ENCODE results near the gene SNAI1.
"Not testable (repeated sequence)": the region's sequence is repeated elsewhere in the genome, so short reads cannot be mapped to it uniquely, and the experiment has no call there.

SNAI1 gene

DNA sequence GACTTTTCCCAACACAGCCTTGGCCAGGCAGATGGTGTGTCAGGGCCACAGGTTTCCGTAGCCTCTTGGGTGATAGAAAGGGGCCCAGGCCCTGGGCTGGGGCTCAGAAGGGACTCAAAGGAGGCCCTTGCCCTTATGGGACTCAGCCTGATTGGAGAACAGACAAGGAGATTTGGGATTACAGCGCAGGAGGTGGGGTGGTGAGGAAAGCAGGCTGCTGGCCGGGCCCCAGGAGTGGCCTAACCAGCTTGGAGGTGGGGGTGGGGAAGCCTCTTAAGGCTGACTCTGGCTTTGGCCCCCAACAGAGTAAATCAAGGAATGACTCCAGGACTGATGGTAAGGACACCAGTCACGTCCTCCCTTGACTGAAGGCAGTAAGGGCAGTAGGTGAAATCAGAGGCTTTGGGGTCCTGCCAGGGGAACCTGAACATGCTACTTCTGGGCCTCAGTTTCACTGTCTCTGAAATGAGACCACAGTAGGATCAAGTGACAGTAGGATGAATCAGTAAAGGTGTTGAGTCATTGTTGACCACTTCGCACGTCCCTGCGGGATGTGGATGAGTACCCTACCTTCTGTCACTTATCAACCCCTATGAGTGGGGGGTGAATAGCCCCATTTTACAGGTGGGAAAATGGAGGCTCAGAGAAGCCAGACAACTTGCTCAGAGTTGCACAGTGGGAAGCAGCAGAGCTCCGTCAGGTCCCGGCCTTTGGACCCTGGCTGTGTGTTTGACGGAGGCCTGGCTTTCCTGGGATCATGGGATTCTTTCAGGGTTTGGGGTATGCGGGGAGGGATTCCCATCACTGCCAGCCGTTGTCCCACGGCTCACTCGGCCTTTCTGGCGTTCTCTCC lies 4.5 kb downstream of the SNAI1 start:
- no peak for FAIRE-seq

GRCh38 chr20:49987868-49988690 lies 5.3 kb downstream of the SNAI1 start:
- FAIRE-seq, result no peak

DNA sequence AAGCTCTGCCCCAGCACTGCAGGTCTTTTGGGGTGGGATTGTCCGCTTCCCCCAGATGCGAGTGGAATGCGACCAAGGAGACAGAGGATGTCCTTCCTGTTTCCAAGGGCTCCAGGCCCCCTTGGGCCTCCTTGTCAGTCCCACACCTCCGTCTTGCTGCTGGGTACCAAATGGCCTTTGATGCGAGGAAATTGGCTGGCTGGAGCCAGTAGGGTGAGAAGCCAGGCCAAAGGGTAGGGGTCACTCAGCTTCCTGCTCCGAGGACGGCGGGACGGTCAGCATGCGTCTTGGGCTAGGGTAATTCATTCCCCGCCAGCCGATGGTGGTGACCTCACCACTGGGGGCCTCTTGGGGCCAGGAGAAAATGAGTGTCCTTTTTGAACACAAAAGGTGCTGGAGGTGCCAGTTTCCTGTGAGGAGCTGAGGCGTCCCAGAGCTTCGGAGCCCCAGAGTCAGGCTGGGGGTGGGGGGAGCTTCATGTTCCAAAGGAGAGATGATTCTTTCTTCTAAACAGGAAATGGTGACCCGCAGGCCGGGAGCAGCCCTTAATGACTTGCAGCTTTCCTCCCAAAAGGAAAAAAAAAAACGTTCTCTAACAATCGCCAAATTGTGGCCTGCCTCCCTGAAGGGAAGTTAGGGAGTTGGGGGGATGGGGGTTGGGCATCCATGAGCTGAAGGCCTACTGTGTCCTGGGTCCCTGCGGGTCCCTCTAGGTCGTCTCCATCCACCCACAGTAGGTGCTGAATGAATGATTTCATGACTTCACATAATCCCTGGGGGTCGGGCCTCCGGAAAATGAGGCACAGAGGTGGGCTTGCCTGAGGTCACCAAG lies 6.7 kb downstream of the SNAI1 start:
- FAIRE-seq, result no peak

GRCh38 chr20:49990271-49990720 lies 7.5 kb downstream of the SNAI1 start:
- FAIRE-seq, result no peak

GRCh38 chr20:49993301-49993751 lies 10.5 kb downstream of the SNAI1 start:
- FAIRE-seq, result no peak

DNA sequence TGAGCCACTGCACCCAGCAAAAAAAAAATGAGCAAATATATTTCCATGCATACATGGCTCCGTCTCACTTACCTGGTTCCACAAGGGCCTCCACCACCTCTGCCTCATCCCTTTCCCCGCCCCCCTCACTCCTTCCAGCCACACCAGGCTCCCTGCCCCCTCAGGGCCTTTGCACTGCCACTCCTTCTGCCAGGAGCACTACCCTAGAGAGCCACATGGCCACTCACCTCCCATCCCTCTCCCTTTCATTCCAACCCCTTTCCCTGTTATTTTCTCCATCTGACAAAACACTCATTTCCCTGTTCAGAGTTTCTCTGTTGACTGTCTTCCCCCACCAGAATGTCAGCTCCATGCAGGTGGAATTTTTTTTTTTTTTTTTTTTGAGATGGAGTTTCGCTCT lies 12.8 kb downstream of the SNAI1 start:
- no peak for FAIRE-seq

- not testable (repeated sequence) for FAIRE-seq
These were observed 15.9 kb downstream of the SNAI1 start for GRCh38 chr20:49998478-49999188.

DNA sequence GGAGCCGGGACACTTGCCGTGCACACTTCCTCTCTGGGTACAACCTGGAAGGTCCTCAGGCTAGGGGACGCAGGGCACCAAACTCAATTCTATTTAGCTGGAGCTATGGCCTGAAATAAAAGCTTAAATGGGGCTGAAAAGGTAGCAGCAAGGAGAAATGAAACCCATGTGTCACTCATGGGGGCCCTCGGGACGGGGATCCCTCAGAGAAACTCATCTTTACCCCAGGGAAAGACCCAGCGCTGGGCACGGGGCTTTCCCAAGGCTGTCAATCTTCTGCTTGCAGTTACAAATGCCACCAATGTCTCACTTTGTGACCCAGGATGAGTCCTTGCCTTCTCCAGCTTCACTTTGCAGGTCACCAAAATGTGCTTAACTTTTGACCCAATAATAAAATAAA lies 16.5 kb downstream of the SNAI1 start:
- FAIRE-seq, result no peak

DNA sequence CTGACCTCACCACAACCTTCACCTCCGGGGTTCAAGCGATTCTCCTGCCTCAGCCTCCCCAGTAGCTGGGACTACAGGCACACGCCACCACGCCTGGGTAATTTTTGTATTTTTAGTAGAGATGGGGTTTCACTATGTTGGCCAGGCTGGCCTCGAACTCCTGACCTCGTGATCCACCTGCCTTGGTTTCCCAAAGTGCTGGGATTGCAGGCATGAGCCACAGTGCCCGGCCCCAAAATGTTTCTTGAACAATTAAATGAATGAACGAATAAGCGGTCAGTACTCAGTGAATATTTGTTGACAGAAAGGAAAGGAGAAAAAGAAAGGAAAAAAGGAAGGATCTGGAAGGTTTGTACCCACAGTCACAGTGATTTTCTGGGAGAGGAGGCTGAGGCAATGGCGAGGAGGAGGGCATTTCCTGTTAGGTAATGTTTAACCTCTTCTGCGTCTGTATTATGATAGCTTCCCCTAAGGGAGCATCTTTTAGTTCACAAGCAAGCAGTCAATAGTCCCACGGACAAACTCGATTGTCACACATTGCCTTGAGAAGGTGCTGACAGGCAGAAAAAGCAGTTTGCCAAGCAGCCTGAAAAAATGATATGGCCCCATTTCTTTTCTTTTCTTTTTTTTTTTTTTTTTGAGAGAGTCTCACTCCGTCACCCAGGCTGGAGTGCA lies 17.9 kb downstream of the SNAI1 start:
- FAIRE-seq, result not testable (repeated sequence)

DNA sequence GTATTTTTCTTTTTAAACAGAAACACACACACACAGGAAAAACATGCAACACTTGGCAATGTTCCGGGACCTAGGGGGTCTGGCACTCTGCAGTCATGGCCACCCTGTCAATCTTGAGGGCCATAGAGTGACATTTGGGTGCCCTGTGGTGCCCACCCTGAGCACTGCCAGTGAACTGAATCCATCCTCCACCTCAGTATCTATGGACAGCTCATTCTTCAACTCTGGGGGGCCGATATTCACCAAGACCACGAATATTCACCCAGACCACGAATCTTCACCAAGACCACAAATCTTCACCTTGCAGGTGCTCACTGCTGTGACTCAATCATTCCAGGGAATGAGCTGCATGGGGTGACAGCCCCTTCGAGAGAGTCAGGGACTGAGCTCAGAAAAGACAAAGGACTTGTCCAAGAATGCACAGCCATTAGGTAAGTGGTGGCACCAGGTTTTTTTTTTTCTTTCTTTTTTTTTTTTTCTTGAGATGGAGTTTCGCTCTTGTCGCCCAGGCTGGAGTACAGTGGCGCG lies 19.1 kb downstream of the SNAI1 start:
- no peak for FAIRE-seq

- no peak for FAIRE-seq
These were observed 20.5 kb downstream of the SNAI1 start for GRCh38 chr20:50003253-50003656.

GRCh38 chr20:50004229-50004628 lies 21.4 kb downstream of the SNAI1 start:
- no peak for FAIRE-seq

DNA sequence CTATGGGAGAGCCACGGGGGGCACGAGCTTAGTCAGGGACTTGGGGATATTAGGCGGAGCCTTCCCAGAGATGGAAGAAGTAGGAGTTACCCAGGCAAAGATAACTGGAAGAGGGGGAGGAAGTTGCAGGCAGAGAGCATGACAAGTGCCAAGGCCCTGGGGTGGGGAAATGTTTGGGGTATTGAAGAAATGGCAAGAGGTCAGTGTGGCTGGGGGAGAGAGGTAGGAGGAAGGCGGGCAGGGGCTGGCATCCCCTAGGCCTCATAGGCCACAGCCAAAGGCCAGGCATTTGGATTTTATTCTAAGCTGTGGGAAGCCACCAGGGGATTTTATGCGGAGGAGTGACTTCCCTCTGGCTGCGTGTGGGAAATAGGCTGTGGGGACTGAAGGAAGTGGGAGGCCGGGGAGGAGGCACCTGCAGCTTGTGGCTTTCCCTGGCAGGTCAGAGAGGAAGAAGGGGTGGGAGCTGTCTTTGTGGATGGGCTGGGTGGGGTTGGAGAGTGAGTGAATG lies 22.7 kb downstream of the SNAI1 start:
- no peak for FAIRE-seq

DNA sequence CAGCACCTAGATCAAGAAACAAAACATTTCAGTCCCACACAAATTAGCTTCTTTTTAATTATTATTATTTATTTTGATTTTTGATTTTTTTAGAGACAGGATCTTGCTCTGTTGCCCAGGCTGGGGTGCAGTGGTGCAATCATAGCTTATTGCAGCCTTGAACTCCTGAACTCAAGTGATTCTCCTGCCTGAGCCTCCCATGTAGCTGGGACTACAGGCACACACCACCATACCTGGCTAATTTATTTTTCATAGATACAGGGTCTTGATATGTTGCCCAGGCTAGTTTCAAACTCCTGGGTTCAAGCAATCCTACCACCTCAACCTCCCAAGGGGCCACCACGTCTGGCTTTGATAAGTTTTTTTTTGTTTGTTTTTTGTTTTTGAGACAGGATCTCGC lies 24.6 kb downstream of the SNAI1 start:
- no peak for FAIRE-seq

- FAIRE-seq, result no peak
These were observed 25.2 kb downstream of the SNAI1 start for GRCh38 chr20:50008007-50008406.

DNA sequence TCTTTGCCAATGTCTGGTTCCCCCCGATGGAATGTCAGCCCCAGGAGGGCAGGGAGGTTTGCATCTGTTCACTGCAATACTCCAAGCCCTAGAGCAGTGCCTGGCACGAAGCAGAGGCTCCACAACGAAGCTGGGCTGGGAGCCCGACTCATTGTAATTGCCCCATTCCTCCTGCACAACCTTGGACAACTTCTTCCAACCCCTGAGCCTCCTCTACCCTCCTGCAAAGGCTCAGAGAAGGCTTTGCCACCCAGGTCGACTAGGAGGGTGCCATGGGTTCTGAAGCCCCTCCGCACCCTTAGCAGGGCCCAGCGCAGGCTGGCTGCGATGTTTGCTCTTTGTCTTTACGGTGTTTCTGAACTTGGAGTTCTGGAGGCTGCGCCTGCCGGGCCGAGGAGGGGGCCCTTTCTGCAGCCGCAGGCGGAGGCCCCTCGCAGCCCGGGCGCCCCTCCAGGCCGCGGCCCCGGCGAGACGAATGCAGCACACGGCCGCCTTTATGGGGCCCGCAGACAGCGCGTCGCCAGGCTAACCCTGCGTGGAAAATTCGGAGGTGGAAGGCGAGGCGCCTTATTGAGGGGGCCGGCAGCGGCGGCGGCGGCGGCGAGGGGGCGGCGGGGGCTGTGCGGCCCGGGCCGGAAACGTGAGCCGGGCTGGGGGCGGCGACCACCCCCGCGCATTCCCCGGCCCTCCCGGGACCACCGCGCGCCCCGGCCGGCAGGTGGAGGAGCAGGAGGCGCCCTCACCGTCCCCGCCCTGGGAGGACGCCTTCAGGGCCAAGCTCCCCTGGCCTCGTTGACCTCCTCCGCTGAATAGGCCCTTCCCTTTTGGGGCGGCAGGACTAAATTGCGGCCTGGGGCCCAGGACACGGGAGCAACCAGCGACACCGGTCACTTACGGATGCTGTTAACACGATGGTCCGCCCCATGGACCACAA lies 27.0 kb downstream of the SNAI1 start:
- FAIRE-seq, result no peak

GRCh38 chr20:50011597-50011996 lies 28.8 kb downstream of the SNAI1 start:
- not testable (repeated sequence) for FAIRE-seq

DNA sequence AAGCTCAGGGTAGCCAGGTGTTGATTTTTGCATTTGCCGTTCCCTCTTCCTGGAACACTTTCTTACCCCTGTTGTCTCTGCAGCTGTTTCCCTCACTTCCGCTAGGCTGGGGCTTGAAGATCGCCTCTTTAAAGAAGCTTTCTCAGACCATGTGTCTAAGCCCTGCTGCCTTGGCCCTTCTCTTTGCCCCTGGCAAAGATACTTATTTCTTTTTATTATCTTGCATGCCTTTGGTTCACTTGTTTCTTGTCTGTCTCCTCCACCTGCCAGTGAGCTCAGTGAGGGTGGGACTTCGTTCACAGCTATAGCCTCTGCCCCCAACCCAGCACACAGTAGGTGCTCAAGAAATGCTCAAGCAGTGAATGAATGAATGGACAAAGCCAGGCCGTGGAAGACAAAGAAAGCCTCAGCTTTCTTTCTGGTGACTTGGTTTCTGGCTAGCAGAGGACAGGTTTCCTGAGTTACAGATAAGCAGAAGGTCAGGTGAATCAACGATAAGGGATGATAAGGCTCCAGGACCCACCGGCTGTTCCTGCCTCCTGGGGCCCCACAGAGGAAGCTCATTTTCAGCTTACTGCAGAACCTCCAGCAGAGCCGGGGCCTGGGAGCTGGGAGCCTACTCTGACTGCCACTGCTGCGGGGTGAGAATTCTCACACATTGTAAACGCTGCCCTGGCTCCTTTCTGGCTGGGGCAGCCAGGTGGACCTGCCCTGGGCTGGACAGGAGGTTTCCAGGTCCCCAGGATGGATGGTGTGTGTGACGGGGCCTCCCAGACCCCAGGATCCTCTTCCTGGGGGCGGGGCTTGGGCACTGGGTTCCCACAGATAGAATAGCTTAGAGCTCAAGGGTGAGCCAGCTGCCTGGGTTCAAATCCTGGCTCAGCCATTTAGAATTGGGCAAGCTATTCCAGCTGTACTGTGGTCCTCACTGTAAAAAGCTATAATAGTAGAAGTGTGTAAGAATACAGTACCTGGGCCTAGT lies 29.8 kb downstream of the SNAI1 start:
- no peak for FAIRE-seq

DNA sequence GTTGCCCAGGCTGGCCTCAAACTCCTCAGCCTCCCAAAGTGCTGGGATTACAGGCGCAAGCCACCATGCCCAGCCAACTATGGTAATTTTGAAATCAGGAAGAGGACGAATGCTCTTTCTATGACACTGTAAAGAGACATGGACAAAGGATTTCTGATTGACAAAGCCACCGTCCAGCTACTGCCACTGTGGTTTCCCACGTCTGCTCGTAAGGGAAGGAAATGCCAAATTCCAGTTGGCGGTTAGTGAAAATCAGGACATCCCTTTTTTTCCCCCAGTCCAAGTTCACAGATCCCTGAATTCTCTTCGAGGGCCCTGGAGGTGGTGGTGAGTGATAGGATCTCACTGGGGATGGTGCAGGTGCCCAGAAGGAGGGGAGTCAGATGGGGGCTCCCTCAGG lies 31.2 kb downstream of the SNAI1 start:
- FAIRE-seq, result no peak

Data from islet of Langerhans (tissue), 1 donor.